ENCODE measurements around the gene RUVBL2. TPM values are rescaled to one million over a fixed set of nuclear protein-coding genes. Genes with fewer than 3 reads are reported as not detected.

RUVBL2 gene
- total RNA-seq, 1 donor from 2014 or later = 62.2 TPM

GRCh38 chr19:48962029-48962848 lies 31.4 kb upstream of the RUVBL2 start:
- no peaks in the 10 kb centered on the region for H3K27me3 Mint-ChIP-seq (ENCODE audit: low read depth)
- H3K36me3 Mint-ChIP-seq = peaks cover 20% of the 10 kb centered on the region
- H3K4me1 Mint-ChIP-seq = peaks cover 43% of the 10 kb centered on the region
- peak overlapping the region; percentile 100 for H3K27ac Mint-ChIP-seq
- no peak for TF ChIP-seq CTCF (IDR thresholded peaks at IDR 0.05; ENCODE audit: unreplicated experiment)
- no peak for DNase-seq (ENCODE audit: low spot score in 2 of 2, unreplicated experiment in 2 of 2)
- H3K4me3 Mint-ChIP-seq = no peak overlapping the region
- no peaks in the 10 kb centered on the region for H3K9me3 Mint-ChIP-seq

DNA sequence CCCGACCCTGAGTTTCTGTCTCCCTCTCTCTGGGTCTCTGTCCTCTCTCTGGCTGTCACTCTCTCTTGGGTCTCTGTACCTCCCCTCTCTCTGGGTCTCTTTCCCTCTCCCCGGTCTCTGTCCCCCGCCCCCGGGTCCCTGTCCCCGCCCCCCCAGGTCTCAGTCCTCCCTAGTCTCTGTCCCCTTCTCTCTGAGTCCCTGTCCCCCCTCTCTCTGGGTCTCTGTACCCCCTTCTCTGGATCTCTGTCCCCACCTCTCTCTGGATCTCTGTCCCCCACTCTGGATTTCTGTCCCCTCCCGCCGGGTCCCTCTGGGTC lies 30.9 kb upstream of the RUVBL2 start:
- Mint-ChIP-seq H3K4me3 (no peak overlapping the region), H3K9me3 (no peaks in the 10 kb centered on the region), H3K36me3 (peaks cover 17% of the 10 kb centered on the region), H3K4me1 (peaks cover 43% of the 10 kb centered on the region), H3K27ac (peak overlapping the region; percentile 100), H3K27me3 (ENCODE audit: low read depth) (no peaks in the 10 kb centered on the region)
- TF ChIP-seq CTCF (IDR thresholded peaks at IDR 0.05; ENCODE audit: unreplicated experiment) = no peak
- no peak for DNase-seq (ENCODE audit: low spot score in 2 of 2, unreplicated experiment in 2 of 2)

- Mint-ChIP-seq H3K27me3 (ENCODE audit: low read depth) (no peaks in the 10 kb centered on the region), H3K36me3 (peaks cover 19% of the 10 kb centered on the region), H3K4me1 (peaks cover 43% of the 10 kb centered on the region), H3K9me3 (no peaks in the 10 kb centered on the region), H3K4me3 (peak overlapping the region; percentile 100), H3K27ac (peak overlapping the region; percentile 100)
- DNase-seq (ENCODE audit: low spot score in 2 of 2, unreplicated experiment in 2 of 2) = peak; percentile 63 to 76
- no peak for TF ChIP-seq CTCF (IDR thresholded peaks at IDR 0.05; ENCODE audit: unreplicated experiment)
Observed at GRCh38 chr19:48963371-48964204, 30.1 kb upstream of the RUVBL2 start.

- H3K36me3 Mint-ChIP-seq = peaks cover 19% of the 10 kb centered on the region
- H3K4me1 Mint-ChIP-seq = peaks cover 43% of the 10 kb centered on the region
- no peak for DNase-seq (ENCODE audit: low spot score in 2 of 2, unreplicated experiment in 2 of 2)
Observed at GRCh38 chr19:48964205-48965039, 29.3 kb upstream of the RUVBL2 start.

More at GRCh38 chr19:48964205-48965039, 29.3 kb upstream of the RUVBL2 start:
- H3K4me3 Mint-ChIP-seq = peak overlapping the region; percentile 100
- H3K27me3 Mint-ChIP-seq (ENCODE audit: low read depth) = no peaks in the 10 kb centered on the region
- H3K27ac Mint-ChIP-seq = peak overlapping the region; percentile 100
- no peak for TF ChIP-seq CTCF (IDR thresholded peaks at IDR 0.05; ENCODE audit: unreplicated experiment)
- H3K9me3 Mint-ChIP-seq = no peaks in the 10 kb centered on the region
